ENCODE data around the gene NOXO1.
"Not testable (repeated sequence)": the region's sequence is repeated elsewhere in the genome, so short reads cannot be mapped to it uniquely, and the experiment has no call there.

Gene NOXO1

GRCh38 chr16:1981398-1981836 lies at the start of gene NOXO1:
Gene NOXO1 (minus strand): TSS chr16:1981469. CDS start chr16:1981179, 290 bp downstream.
- no peak for DNase-seq

- no peak for DNase-seq
Observed at GRCh38 chr16:2030036-2030435, 48.8 kb upstream of the NOXO1 start.

GRCh38 chr16:2029350-2029749 lies 48.1 kb upstream of the NOXO1 start:
- DNase-seq = no peak

GRCh38 chr16:2028620-2029220 lies 47.5 kb upstream of the NOXO1 start:
- peak; percentile 73 for DNase-seq

- DNase-seq = no peak
Observed at GRCh38 chr16:2028146-2028545, 46.9 kb upstream of the NOXO1 start.

GRCh38 chr16:2027024-2028010 lies 46.0 kb upstream of the NOXO1 start:
- peak; percentile 45 for DNase-seq

GRCh38 chr16:2026461-2027023 lies 45.3 kb upstream of the NOXO1 start, which contains the start of gene NHERF2:
Gene NHERF2 (plus strand): TSS chr16:2026902. CDS start chr16:2027006, 104 bp downstream.
- peak; percentile 43 for DNase-seq

- DNase-seq = no peak
Observed at GRCh38 chr16:2025878-2026460, 44.7 kb upstream of the NOXO1 start.

- no peak for DNase-seq
Observed at GRCh38 chr16:2025251-2025650, 44.0 kb upstream of the NOXO1 start.

- no peak for DNase-seq
Observed at GRCh38 chr16:2024032-2024420, 42.8 kb upstream of the NOXO1 start.

- DNase-seq = peak; percentile 88
Observed at GRCh38 chr16:2023092-2024031, 42.1 kb upstream of the NOXO1 start.

- no peak for DNase-seq
Observed at GRCh38 chr16:2022723-2023091, 41.4 kb upstream of the NOXO1 start.

- no peak for DNase-seq
Observed at GRCh38 chr16:2019921-2020831, 38.9 kb upstream of the NOXO1 start.

GRCh38 chr16:2019518-2019920 lies 38.2 kb upstream of the NOXO1 start, which contains the start of gene NPW:
Gene NPW (plus strand): TSS chr16:2019785.
- DNase-seq = peak; percentile 30

GRCh38 chr16:2016407-2016922 lies 35.2 kb upstream of the NOXO1 start:
- DNase-seq = peak; percentile 20

GRCh38 chr16:2015947-2016208 lies 34.6 kb upstream of the NOXO1 start:
- DNase-seq = no peak

GRCh38 chr16:2015117-2015946 lies 34.1 kb upstream of the NOXO1 start:
- no peak for DNase-seq

- no peak for DNase-seq
Observed at GRCh38 chr16:2013527-2013926, 32.3 kb upstream of the NOXO1 start.

GRCh38 chr16:2011726-2012125 lies 30.5 kb upstream of the NOXO1 start:
- DNase-seq = not testable (repeated sequence)
